HG03378 (cell line): ENCODE measurements around the gene NEXN.
A peak's percentile ranks its signal among the peaks of the same experiment; 100 is the strongest.
"Not testable (repeated sequence)": the region's sequence is repeated elsewhere in the genome, so short reads cannot be mapped to it uniquely, and the experiment has no call there.

ENCODE experiments used
- ATAC-seq: cut with Tn5 transposase; IDR thresholded peaks from one replicate; pipeline ENCODE4 v1.9.1; 2021; ENCODE audit warnings: mild to moderate bottlenecking, moderate library complexity; ENCODE audit not compliant: unreplicated experiment

The NEXN gene

GRCh38 chr1:77958391-77958790 lies 70.0 kb downstream of the NEXN start:
- ATAC-seq: no peak

GRCh38 chr1:77958850-77959249 lies 70.4 kb downstream of the NEXN start:
- no peak for ATAC-seq

DNA sequence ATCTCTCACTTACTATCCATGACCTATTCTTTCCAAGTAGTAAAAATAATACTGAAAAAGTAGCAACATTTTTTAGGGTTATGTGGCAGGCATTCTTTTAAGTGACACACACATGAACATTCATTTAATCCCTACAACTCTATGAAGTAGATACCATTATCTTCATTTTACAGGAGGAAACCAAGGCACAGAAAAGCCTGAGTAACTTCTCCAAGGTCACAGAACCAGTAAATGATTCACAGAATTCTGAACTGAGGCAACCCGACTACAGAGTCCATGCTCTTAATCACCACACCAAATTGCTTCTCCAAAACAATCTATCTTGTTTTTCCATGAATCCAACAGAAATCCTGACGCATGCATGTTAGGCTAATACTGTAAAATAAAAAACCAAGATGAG lies 73.0 kb downstream of the NEXN start:
- no peak for ATAC-seq

GRCh38 chr1:77966291-77966690 lies 77.9 kb downstream of the NEXN start:
- no peak for ATAC-seq

GRCh38 chr1:77970192-77970591 lies 81.8 kb downstream of the NEXN start:
- ATAC-seq: no peak

DNA sequence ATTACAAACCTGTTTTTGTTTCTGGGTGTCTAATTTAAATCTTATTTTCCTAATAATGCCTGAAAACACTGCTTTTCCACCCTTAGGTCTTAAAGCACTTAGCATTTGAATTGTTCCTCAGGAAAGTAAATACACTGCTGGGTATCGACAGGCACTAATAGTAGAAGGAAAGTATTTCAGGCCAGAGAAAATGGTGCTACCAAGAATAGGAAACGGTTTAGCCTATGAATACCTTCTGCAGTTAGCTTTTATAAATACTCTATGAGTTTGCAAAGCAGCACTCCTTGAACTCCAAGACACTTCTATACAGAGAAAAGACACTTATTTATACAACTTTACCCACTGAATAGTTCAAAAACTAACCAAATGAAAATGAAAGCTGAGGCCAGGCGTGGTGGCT lies 83.7 kb downstream of the NEXN start:
- ATAC-seq: no peak

GRCh38 chr1:77975386-77975785 lies 87.0 kb downstream of the NEXN start:
- ATAC-seq: no peak

- no peak for ATAC-seq
Measured at GRCh38 chr1:77975907-77976306, 87.5 kb downstream of the NEXN start.

DNA sequence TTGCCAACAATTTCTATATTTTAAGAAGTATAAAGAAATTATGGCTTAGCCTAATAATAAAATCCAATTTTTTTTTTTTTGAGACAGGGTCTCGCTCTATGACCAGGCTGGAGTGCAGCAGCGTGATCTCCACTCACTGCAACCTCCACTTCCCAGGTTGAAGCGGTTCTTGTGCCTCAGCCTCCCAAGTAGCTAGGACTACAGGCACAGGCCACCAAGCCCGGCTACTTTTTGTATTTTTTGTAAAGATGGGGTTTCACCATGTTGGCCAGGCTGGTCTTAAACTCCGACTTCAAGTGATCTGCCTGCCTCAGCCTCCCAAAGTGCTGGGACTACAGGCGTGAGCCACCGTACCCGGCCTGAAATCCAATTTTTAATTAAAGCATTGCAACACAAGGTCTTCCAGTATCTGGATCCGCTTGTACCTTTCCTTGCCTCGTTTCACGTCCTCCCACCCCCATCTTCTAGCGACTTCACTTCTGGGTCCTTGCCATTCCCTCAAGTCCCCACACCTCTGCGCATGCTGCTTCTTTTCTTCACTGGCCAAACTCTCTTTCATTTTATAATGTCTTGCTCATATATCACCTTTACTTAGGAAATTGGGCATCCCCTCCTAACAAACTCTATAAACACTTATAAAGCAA lies 88.1 kb downstream of the NEXN start:
- ATAC-seq: no peak

- ATAC-seq: peak; percentile 2
Measured at GRCh38 chr1:77977989-77978292, 89.5 kb downstream of the NEXN start.

DNA sequence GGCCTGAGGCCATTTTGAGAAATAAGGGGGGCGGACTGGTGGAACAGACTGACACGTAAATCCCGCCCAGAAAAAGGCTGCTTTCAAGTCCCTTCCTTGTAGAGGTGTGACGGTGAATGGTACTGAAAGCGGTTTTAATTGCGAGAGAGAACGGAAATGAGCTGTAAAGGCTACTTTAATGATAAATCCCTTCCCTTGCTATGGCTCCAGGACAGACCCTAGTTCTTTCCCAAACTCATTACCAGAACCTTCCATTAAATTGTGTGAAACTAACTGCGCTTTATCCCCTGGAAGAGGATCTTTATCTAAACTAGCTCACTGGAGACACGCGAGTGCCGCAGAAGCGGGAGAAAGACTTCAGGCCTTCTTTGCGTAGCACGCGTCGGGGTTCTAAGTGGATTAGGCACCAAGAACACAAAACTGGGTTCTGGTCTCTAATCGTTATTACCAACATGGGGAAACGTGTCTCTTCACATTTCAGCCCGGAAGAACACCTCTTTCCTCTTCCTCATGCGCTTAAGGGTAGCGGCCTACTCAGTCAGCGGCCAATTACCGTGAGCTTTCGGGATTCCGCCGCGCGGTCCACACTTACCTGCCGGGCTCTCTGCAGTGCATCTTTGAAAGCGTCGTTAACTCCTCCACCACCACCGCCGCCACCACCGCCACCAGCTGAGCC lies 90.0 kb downstream of the NEXN start:
- ATAC-seq: peak; percentile 78

- peak; percentile 72 for ATAC-seq
Measured at GRCh38 chr1:77978969-77979876, 90.8 kb downstream of the NEXN start, which contains the start of gene FUBP1. Gene FUBP1, minus strand, starts transcription at chr1:77979072. Its CDS starts 68 bp downstream, at chr1:77979004.

GRCh38 chr1:77983352-77983996 lies 95.0 kb downstream of the NEXN start:
- ATAC-seq: not testable (repeated sequence)

GRCh38 chr1:77983997-77984355 lies 95.6 kb downstream of the NEXN start:
- ATAC-seq: no peak

DNA sequence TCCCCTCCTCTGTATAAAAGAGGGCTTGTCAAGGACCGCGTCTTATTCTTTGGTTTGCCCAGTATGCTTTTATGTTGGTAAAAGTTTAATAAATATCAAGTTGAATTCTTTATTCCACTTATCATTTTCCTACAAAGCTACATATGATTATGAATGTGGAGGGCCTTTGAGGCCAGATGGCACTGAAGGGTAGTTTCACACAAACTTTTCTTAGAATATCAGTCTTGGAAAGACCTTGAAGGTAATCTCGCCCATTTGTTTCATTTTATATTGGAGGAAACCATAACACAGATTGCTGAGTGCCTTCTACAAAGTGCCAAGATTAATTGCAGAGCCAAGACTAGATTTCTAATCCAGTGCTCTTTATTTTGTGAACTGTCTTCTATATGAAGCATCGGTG lies 96.2 kb downstream of the NEXN start:
- no peak for ATAC-seq

DNA sequence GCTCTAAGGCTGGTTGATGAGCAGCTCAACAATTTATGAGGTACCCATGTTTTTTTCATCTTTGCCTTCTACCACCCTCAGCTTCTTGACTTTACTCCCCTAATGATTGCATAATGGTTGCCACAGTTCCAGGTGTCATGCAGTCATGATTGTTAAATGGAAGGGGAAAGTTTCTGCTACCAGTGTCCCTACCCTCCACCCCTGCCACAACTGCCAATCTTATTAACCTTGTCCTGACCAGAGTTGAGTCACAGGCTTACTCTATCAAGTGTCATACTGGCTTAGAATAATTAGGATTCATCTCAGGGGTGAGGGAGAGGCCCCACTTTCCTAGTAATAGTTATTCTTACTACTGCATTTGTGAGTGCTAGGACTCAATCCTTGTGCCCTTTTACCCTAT lies 98.4 kb downstream of the NEXN start:
- ATAC-seq: no peak

GRCh38 chr1:77987919-77988318 lies 99.5 kb downstream of the NEXN start:
- ATAC-seq: no peak

- ATAC-seq: no peak
Measured at GRCh38 chr1:77989744-77990143, 101.3 kb downstream of the NEXN start.

DNA sequence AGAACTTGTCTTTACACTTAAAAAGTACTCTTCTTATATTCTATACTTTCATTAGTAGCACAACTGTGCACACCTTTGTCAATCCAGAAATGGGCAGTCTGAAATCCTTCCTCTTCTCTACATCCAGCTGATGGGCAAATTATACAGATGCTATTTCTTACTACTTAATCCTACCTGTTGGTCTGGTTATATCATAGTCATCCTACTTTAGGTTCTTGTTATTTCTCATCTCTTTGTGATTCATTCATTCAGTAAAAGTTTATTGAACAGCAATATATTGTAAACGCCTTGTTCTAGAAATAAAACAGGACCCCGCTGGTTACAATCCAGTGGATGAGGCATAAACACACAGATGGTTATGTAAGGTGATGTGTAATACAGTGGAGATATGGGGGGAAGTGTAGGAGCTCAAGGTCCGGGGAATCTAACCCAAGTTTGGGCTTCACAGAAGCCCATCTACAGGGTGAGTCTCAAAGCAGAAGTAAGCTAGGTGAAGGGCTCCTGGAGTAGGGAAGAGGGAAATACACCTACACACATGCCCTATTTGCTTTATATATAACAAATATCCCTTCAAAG lies 102.3 kb downstream of the NEXN start:
- no peak for ATAC-seq

- no peak for ATAC-seq
Measured at GRCh38 chr1:77991638-77992037, 103.2 kb downstream of the NEXN start.
